GM12865 (cell line): Measurements from ENCODE around the gene ABHD16B.
A peak's percentile ranks its signal among the peaks of the same experiment; 100 is the strongest.
"Not testable (repeated sequence)": the region's sequence is repeated elsewhere in the genome, so short reads cannot be mapped to it uniquely, and the experiment has no call there.

Source experiments
- DNase-seq: peaks from one replicate; pipeline ENCODE4 v3.0.0; 2010; ENCODE audit warnings: low read depth
- H3K4me3 ChIP-seq: 2 replicates; pipeline ENCODE4 v1.5.1; 2011; ENCODE audit warnings: mild to moderate bottlenecking, low read depth, low read length, control low read depth
- CTCF ChIP-seq: IDR thresholded peaks from 2 replicates; pipeline ENCODE4 v1.5.1; 2011; ENCODE audit warnings: low read length, control low read depth, low read depth, inconsistent platforms; ENCODE audit not compliant: insufficient read depth; ENCODE audit errors: missing control alignments

The ABHD16B gene

GRCh38 chr20:63847237-63848002 lies 13.9 kb upstream of the ABHD16B start:
- TF ChIP-seq CTCF: no peak
- DNase-seq: no peak
- no peak overlapping the region for H3K4me3 ChIP-seq

- H3K4me3 ChIP-seq: no peak overlapping the region
- no peak for TF ChIP-seq CTCF
- DNase-seq: no peak
These were observed 13.0 kb upstream of the ABHD16B start for GRCh38 chr20:63848003-63848911.

GRCh38 chr20:63850689-63851547 lies 10.4 kb upstream of the ABHD16B start:
- no peak overlapping the region for H3K4me3 ChIP-seq
- DNase-seq: peak; percentile 94
- TF ChIP-seq CTCF: no peak

- H3K4me3 ChIP-seq, DNase-seq: not testable (repeated sequence)
These were observed 9.8 kb upstream of the ABHD16B start for GRCh38 chr20:63851548-63851943.

- peak overlapping the region; percentile 26 for H3K4me3 ChIP-seq
These were observed 7.6 kb upstream of the ABHD16B start for GRCh38 chr20:63853733-63854068.

GRCh38 chr20:63854069-63854765 lies 7.1 kb upstream of the ABHD16B start:
- no peak for TF ChIP-seq CTCF
- peak overlapping the region; percentile 26 for H3K4me3 ChIP-seq
- peak; percentile 72 for DNase-seq

More at GRCh38 chr20:63853733-63854068, 7.6 kb upstream of the ABHD16B start:
- not testable (repeated sequence) for DNase-seq

- H3K4me3 ChIP-seq: no peak overlapping the region
- DNase-seq: no peak
- TF ChIP-seq CTCF: no peak
These were observed 6.4 kb upstream of the ABHD16B start for GRCh38 chr20:63854766-63855362.
